Heart left ventricle (tissue), 16 donors: Measurements from ENCODE around the gene BRSK2. TPM values are rescaled to one million over a fixed set of nuclear protein-coding genes. Genes with fewer than 3 reads are reported as not detected.
"Not testable (repeated sequence)": the region's sequence is repeated elsewhere in the genome, so short reads cannot be mapped to it uniquely, and the experiment has no call there.

Experiments used
- ATAC-seq, 4 donors: fragments of 200-7000 bp; cut with Tn5 transposase; one replicate each; pipeline ENCODE4 v1.9.1; 2020 to 2022; ENCODE audit warnings: moderate library complexity in 4 of 4, mild to moderate bottlenecking in 3 of 4, moderate number of reproducible peaks in 1 of 4
- DNase-seq, 5 donors: peaks; one replicate each; pipeline ENCODE4 v3.0.0-alpha.2; 2020
- H3K27ac ChIP-seq, 12 donors: fragments of 200-600 bp; sonication (generic) in 4 of 12; one replicate each; pipeline versions ENCODE4 v1.5.0 to v1.8.0; 2016 to 2022; ENCODE audit warnings: mild to moderate bottlenecking in 2 of 12
- H3K27me3 ChIP-seq, 9 donors: fragments of 200-600 bp; sonication (generic) in 2 of 9; one replicate each; pipeline versions ENCODE4 v1.5.1 to v1.8.0; 2016 to 2022; ENCODE audit warnings: mild to moderate bottlenecking in 3 of 9
- H3K36me3 ChIP-seq, 9 donors: fragments of 200-600 bp; sonication (generic) in 2 of 9; one replicate each; pipeline versions ENCODE4 v1.5.0 to v1.8.0; 2018 to 2022; ENCODE audit warnings: mild to moderate bottlenecking in 2 of 9
- H3K4me1 ChIP-seq, 12 donors: fragments of 200-600 bp; sonication (generic) in 4 of 12; one replicate each; pipeline versions ENCODE4 v1.5.0 to v1.8.0; 2016 to 2022; ENCODE audit warnings: mild to moderate bottlenecking in 3 of 12
- H3K4me3 ChIP-seq, 12 donors: fragments of 200-600 bp; sonication (generic) in 4 of 12; one replicate each; pipeline versions ENCODE4 v1.5.0 to v1.8.0; 2017 to 2022; ENCODE audit warnings: mild to moderate bottlenecking in 9 of 12, moderate library complexity in 4 of 12
- H3K9me3 ChIP-seq, 12 donors: fragments of 200-600 bp; sonication (generic) in 4 of 12; one replicate each; pipeline versions ENCODE4 v1.5.0 to v1.8.0; 2016 to 2022; ENCODE audit warnings: mild to moderate bottlenecking in 1 of 12
- CTCF ChIP-seq, 12 donors: fragments of 200-600 bp; sonication (generic) in 4 of 12; IDR thresholded peaks; one replicate each; pipeline versions ENCODE4 v1.5.0 to v1.8.0; 2018 to 2022; ENCODE audit warnings: antibody characterized with exemption in 12 of 12, mild to moderate bottlenecking in 5 of 12
- POLR2A ChIP-seq, 2 donors: fragments of 450-650 bp; IDR thresholded peaks; one replicate each; pipeline ENCODE4 v1.6.1; 2017; ENCODE audit warnings: antibody characterized with exemption in 2 of 2, mild to moderate bottlenecking in 2 of 2, moderate library complexity in 2 of 2
- WGBS, 4 donors: extraction: QIAGEN DNeasy Blood & Tissue Kit in 2 of 4; methylation state at CpG; one replicate each; pipeline versions ENCODE4 v1.1.5 to v1.1.7; 2013 to 2018; 5-methylcytosine and 5-hydroxymethylcytosine counted together
- intact Hi-C, 10 donors: fragments of 100-400 bp; cut with DNase I; formaldehyde crosslinking; loops; one replicate each; pipeline versions ENCODE4 v1.11.1 to v1.14.2; 2022
- polyA plus RNA-seq, 2 donors: library from polyadenylated mRNA; stranded (reverse); fragments of 200-250 nt; gene quantifications; one replicate each; pipeline ENCODE4 v1.2.3, GENCODE V29; 2013
- total RNA-seq, 9 donors: library from RNA; depleted of rRNA in 2 of 9; stranded (reverse); fragments of >200 nt in 2 of 9; fragmentation: NEBNext Ultra II Directional in 3 of 9; extraction: Animal tissue kit (Norgen Biotek cat#: 25700) in 3 of 9; gene quantifications; one replicate each; pipeline versions ENCODE4 v1.1.0 to v1.2.4, GENCODE V29; 2016 to 2023
- donor health status: ischemic (EF 13 %, LVEDD 7.1; RV severe dilation, severe dysfunction).
- donor health status: healthy with polysubstance abuse.
- donor health status: DM: no; HTN: yes; CAD: no.
- donor health status: DM: no; HTN: no; CAD: no.
- donor health status: ischemic (EF 25% LVEDD 6.9; RV normal size, moderate dysfunction).
- donor health status: ischemic (EF 25% LVEDD 5.7; RV mildly dilated, moderate dysfunction).
- donor health status: healthy.
- donor health status: DM: yes; HTN: yes; CAD: no.
- donor health status: ischemic (EF 35%, LVEDD 5.7; RV mildly dilated, moderate dysfunction).
- donor health status: nonischemic (EF 11% LVEDD 7.7; RV severe dilation, severe dysfunction).
- donor health status: DM: yes; HTN: yes; CAD: no.
- donor health status: PGD.
- donor health status: ischemic (EF 29% LVEDD 5.4; RV normal size, mild dysfunction).
- donor health status: nonischemic (EF 23%, LVEDD 6.1; RV moderate dilation, normal function).

Gene BRSK2
- total and polyA plus RNA-seq, 11 donors = 0.16 to 1.3 (median 0.61) TPM; not detected in 1

GRCh38 chr11:1422981-1423380 lies 33.2 kb downstream of the BRSK2 start:
- Histone ChIP-seq H3K27me3 (peaks cover 0 to 8% (median 0%) of the 10 kb centered on the region in 9 donors), H3K4me1 (no peaks in the 10 kb centered on the region), H3K36me3 (no peaks in the 10 kb centered on the region), H3K9me3 (peaks cover 0 to 22% (median 16%) of the 10 kb centered on the region in 12 donors), H3K27ac (no peak overlapping the region), H3K4me3 (no peak overlapping the region)
- ATAC-seq (no peak), DNase-seq (no peak)
- WGBS, 4 donors = 86 to 90% (median 88%) methylated on average over 6 to 15 of the region's 15 CpGs
- TF ChIP-seq POLR2A (IDR thresholded peaks at IDR 0.05) = no peak
- no peak for TF ChIP-seq CTCF (IDR thresholded peaks at IDR 0.05)
- intact Hi-C loops = no loop called here

GRCh38 chr11:1423406-1423805 lies 33.7 kb downstream of the BRSK2 start:
- DNase-seq, H3K27ac ChIP-seq, H3K4me1 ChIP-seq, ATAC-seq, intact Hi-C loops, H3K36me3 ChIP-seq, H3K27me3 ChIP-seq, H3K4me3 ChIP-seq: not testable (repeated sequence)
- peaks cover 0 to 18% (median 15%) of the 10 kb centered on the region in 12 donors for H3K9me3 ChIP-seq
- 87 to 93% (median 89%) methylated on average over 7 to 20 of the region's 22 CpGs for WGBS, 4 donors

GRCh38 chr11:1425006-1425405 lies 35.3 kb downstream of the BRSK2 start:
- TF ChIP-seq POLR2A (IDR thresholded peaks at IDR 0.05) (no peak), CTCF (IDR thresholded peaks at IDR 0.05) (no peak)
- intact Hi-C loops = no loop called here
- ATAC-seq = no peak
- Histone ChIP-seq H3K4me1 (no peaks in the 10 kb centered on the region), H3K36me3 (no peaks in the 10 kb centered on the region), H3K4me3 (no peak overlapping the region), H3K27ac (no peak overlapping the region), H3K9me3 (peaks cover 0 to 2% (median 0%) of the 10 kb centered on the region in 12 donors), H3K27me3 (peaks cover 0 to 8% (median 0%) of the 10 kb centered on the region in 9 donors)
- DNase-seq = no peak
- 82 to 87% (median 84%) methylated on average over 20 to 22 of the region's 22 CpGs for WGBS, 4 donors

GRCh38 chr11:1425439-1425838 lies 35.7 kb downstream of the BRSK2 start:
- no peak overlapping the region for H3K27ac ChIP-seq
- intact Hi-C loops = no loop called here
- H3K36me3 ChIP-seq = no peaks in the 10 kb centered on the region
- DNase-seq (no peak), ATAC-seq (no peak)
- no peaks in the 10 kb centered on the region for H3K9me3 ChIP-seq
- TF ChIP-seq CTCF (IDR thresholded peaks at IDR 0.05) (no peak), POLR2A (IDR thresholded peaks at IDR 0.05) (no peak)
- WGBS, 4 donors = 67 to 88% (median 73%) methylated on average over 5 to 17 of the region's 17 CpGs
- no peaks in the 10 kb centered on the region for H3K4me1 ChIP-seq
- H3K27me3 ChIP-seq = peaks cover 0 to 8% (median 0%) of the 10 kb centered on the region in 9 donors
- H3K4me3 ChIP-seq = no peak overlapping the region

- 89 to 95% (median 90%) methylated on average over 20 to 22 of the region's 22 CpGs for WGBS, 4 donors
Measured at GRCh38 chr11:1428762-1429316, 39.1 kb downstream of the BRSK2 start.

More at GRCh38 chr11:1428762-1429316, 39.1 kb downstream of the BRSK2 start:
- no peaks in the 10 kb centered on the region for H3K9me3 ChIP-seq
- TF ChIP-seq POLR2A (IDR thresholded peaks at IDR 0.05) (no peak), CTCF (IDR thresholded peaks at IDR 0.05) (no peak)
- H3K4me1 ChIP-seq = no peaks in the 10 kb centered on the region
- ATAC-seq (peak in 1 of 4 donors; percentile 36), DNase-seq (no peak)
- intact Hi-C loops = no loop called here
- H3K27ac ChIP-seq = no peak overlapping the region
- H3K36me3 ChIP-seq = no peaks in the 10 kb centered on the region
- peaks cover 0 to 8% (median 0%) of the 10 kb centered on the region in 9 donors for H3K27me3 ChIP-seq
- no peak overlapping the region for H3K4me3 ChIP-seq
